Stomach (tissue), 9 donors: ENCODE results near the gene APOC3. TPM values are rescaled to one million over a fixed set of nuclear protein-coding genes. Genes with fewer than 3 reads are reported as not detected.
A peak's percentile ranks its signal among the peaks of the same experiment; 100 is the strongest.

Source experiments
- DNase-seq, 2 donors: peaks; one replicate each; pipeline versions ENCODE4 v3.0.0 to v3.0.0-alpha.2; 2013 to 2019
- H3K27ac ChIP-seq, 5 donors: fragments of 200-600 bp in 4 of 5; sonication (generic) in 4 of 5; one replicate each; pipeline ENCODE4 v1.5.1; 2013 to 2019; ENCODE audit warnings: mild to moderate bottlenecking in 1 of 5, moderate library complexity in 1 of 5
- H3K27me3 ChIP-seq, 3 donors: fragments of 200-600 bp; sonication (generic); one replicate each; pipeline ENCODE4 v1.5.1; 2017 to 2019; ENCODE audit warnings: mixed run types in 1 of 3
- H3K36me3 ChIP-seq, 4 donors: fragments of 200-600 bp; sonication (generic); 1 replicate in 3 of 4; 2 replicates in 1 of 4; pipeline ENCODE4 v1.5.1; 2016 to 2019
- H3K4me1 ChIP-seq, 4 donors: fragments of 200-600 bp; sonication (generic); one replicate each; pipeline ENCODE4 v1.5.1; 2016 to 2019
- H3K4me3 ChIP-seq, 4 donors: fragments of 200-600 bp; sonication (generic) in 3 of 4; one replicate each; pipeline ENCODE4 v1.5.1; 2016 to 2019; ENCODE audit warnings: mild to moderate bottlenecking in 1 of 4
- H3K9me3 ChIP-seq, 4 donors: fragments of 200-600 bp; sonication (generic); one replicate each; pipeline ENCODE4 v1.5.1; 2016 to 2019
- CTCF ChIP-seq, 7 experiments: fragments of 450-650 bp in 4 of 7; fragments of 200-600 bp in 3 of 7; sonication (generic) in 3 of 7; IDR thresholded peaks; one replicate each; pipeline ENCODE4 v1.5.1; 2016 to 2019; ENCODE audit warnings: antibody characterized with exemption in 7 of 7, control low read depth in 2 of 7, mild to moderate bottlenecking in 1 of 7
- EP300 ChIP-seq: sonication (generic); formaldehyde crosslinking; IDR thresholded peaks from one replicate; pipeline ENCODE4 v1.6.1; 2017; ENCODE audit warnings: antibody characterized with exemption
- POLR2A ChIP-seq, 4 donors: fragments of 450-650 bp; IDR thresholded peaks; one replicate each; pipeline ENCODE4 v1.6.1; 2016; ENCODE audit warnings: antibody characterized with exemption in 4 of 4, control low read depth in 2 of 4, mild to moderate bottlenecking in 1 of 4, moderate library complexity in 1 of 4
- POLR2AphosphoS5 ChIP-seq, 3 donors: sonication (generic); formaldehyde crosslinking; IDR thresholded peaks; one replicate each; pipeline ENCODE4 v1.6.1; 2016; ENCODE audit warnings: antibody characterized with exemption in 3 of 3
- WGBS, 5 donors: extraction: QIAGEN DNeasy Blood & Tissue Kit in 3 of 5; methylation state at CpG; one replicate each; pipeline versions ENCODE4 v1.1.5 to v1.1.7; 2013 to 2018; 5-methylcytosine and 5-hydroxymethylcytosine counted together
- intact Hi-C: fragments of 100-400 bp; cut with DNase I; formaldehyde crosslinking; loops from one replicate; pipeline ENCODE4 v1.15.1; 2023; ENCODE audit warnings: low total_unique reads
- polyA plus RNA-seq, 3 donors: library from polyadenylated mRNA; stranded (reverse); fragments of 200-250 nt; gene quantifications; one replicate each; pipeline ENCODE4 v1.2.3, GENCODE V29; 2013
- total RNA-seq, 5 donors: library from RNA; depleted of rRNA; stranded (reverse); fragments of >200 nt; gene quantifications; one replicate each; pipeline versions ENCODE4 v1.1.0 to v1.2.3, GENCODE V29; 2014 to 2016
- donor health status: healthy with polysubstance abuse.
- donor health status: Bipolar disorder and iron deficiency.
- donor health status: healthy.

The APOC3 gene
- total and polyA plus RNA-seq, 8 donors = 18.9 TPM; not detected in 7

- Histone ChIP-seq H3K36me3 (peaks cover 15 to 52% (median 43%) of the 10 kb centered on the region in 4 donors), H3K9me3 (no peaks in the 10 kb centered on the region), H3K27me3 (no peaks in the 10 kb centered on the region), H3K4me1 (peaks cover 28 to 54% (median 33%) of the 10 kb centered on the region in 4 donors), H3K27ac (peak overlapping the region; percentile 37 to 73 (median 63)), H3K4me3 (no peak overlapping the region)
- DNase-seq = peak; percentile 53 to 71
- intact Hi-C loops = no loop called here
- TF ChIP-seq POLR2AphosphoS5 (IDR thresholded peaks at IDR 0.05) (peak in 2 of 3 donors; percentile 25 to 41), EP300 (no peak)
- 34 to 64% (median 50%) methylated on average over 6 of the region's 6 CpGs for WGBS, 5 donors
These were observed 23.9 kb downstream of the APOC3 start for GRCh38 chr11:116853461-116854073.

- intact Hi-C loops = no loop called here
- Histone ChIP-seq H3K9me3 (no peaks in the 10 kb centered on the region), H3K4me1 (peaks cover 28 to 54% (median 33%) of the 10 kb centered on the region in 4 donors), H3K27ac (no peak overlapping the region), H3K4me3 (no peak overlapping the region), H3K27me3 (no peaks in the 10 kb centered on the region), H3K36me3 (peaks cover 26 to 59% (median 48%) of the 10 kb centered on the region in 4 donors)
- TF ChIP-seq CTCF (IDR thresholded peaks at IDR 0.05) = no peak
- no peak for TF ChIP-seq POLR2A (IDR thresholded peaks at IDR 0.05)
- TF ChIP-seq EP300 = no peak
- TF ChIP-seq POLR2AphosphoS5 (IDR thresholded peaks at IDR 0.05) = no peak
- no peak for DNase-seq
- WGBS, 5 donors = 84 to 96% (median 90%) methylated on average over 7 of the region's 7 CpGs
These were observed 25.7 kb downstream of the APOC3 start for GRCh38 chr11:116855413-116855812.

DNA sequence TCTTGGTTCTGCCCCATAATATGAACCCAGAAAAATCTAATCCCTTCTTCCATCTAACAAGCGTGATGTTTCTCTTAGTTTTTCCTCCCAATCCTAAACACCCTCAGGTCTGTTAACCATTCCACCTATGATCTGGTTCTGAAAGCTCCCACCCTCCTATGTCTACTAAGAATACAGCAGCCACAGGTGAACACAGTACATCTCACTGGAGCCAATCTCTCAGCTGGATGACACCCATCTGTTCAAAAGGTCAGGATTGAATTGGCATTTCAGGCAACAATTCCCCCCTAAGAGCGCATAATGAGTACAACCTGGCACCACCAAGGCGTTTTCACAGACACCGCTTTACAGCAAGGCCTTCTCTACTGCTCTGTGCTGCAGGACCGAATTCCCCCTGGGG is 26.7 kb downstream of the APOC3 start:
- Histone ChIP-seq H3K4me3 (no peak overlapping the region), H3K27ac (no peak overlapping the region), H3K9me3 (no peaks in the 10 kb centered on the region), H3K4me1 (peaks cover 28 to 47% (median 30%) of the 10 kb centered on the region in 4 donors), H3K36me3 (peaks cover 36 to 69% (median 58%) of the 10 kb centered on the region in 4 donors), H3K27me3 (no peaks in the 10 kb centered on the region)
- intact Hi-C loops = no loop called here
- TF ChIP-seq CTCF (IDR thresholded peaks at IDR 0.05) = no peak
- TF ChIP-seq POLR2A (IDR thresholded peaks at IDR 0.05) = no peak
- no peak for TF ChIP-seq EP300
- no peak for TF ChIP-seq POLR2AphosphoS5 (IDR thresholded peaks at IDR 0.05)
- WGBS, 5 donors = 76 to 96% (median 86%) methylated on average over 5 of the region's 5 CpGs
- no peak for DNase-seq

GRCh38 chr11:116857316-116857715 is 27.6 kb downstream of the APOC3 start:
- H3K36me3 ChIP-seq = peaks cover 45 to 73% (median 67%) of the 10 kb centered on the region in 4 donors
- intact Hi-C loops = no loop called here
- WGBS, 5 donors = 79 to 86% (median 84%) methylated on average over 2 of the region's 2 CpGs

More at GRCh38 chr11:116857316-116857715, 27.6 kb downstream of the APOC3 start:
- no peaks in the 10 kb centered on the region for H3K9me3 ChIP-seq
- H3K4me3 ChIP-seq = no peak overlapping the region
- H3K4me1 ChIP-seq = peaks cover 19 to 38% (median 22%) of the 10 kb centered on the region in 4 donors
- no peaks in the 10 kb centered on the region for H3K27me3 ChIP-seq
- TF ChIP-seq POLR2A (IDR thresholded peaks at IDR 0.05) = no peak
- TF ChIP-seq POLR2AphosphoS5 (IDR thresholded peaks at IDR 0.05) = no peak
- TF ChIP-seq CTCF (IDR thresholded peaks at IDR 0.05) = no peak
- TF ChIP-seq EP300 = no peak
- peak overlapping the region in 1 of 5 donors; percentile 9 for H3K27ac ChIP-seq
- DNase-seq = no peak
